Mesendoderm (in vitro differentiated cells): ENCODE results near the gene C12orf43.

Experiments used
- DNase-seq: peaks from one replicate; pipeline ENCODE4 v3.0.0; 2013
- H2AK5ac ChIP-seq: 2 replicates; pipeline ENCODE4 v1.6.1; 2013; ENCODE audit warnings: low read length, inconsistent platforms
- H2BK120ac ChIP-seq: 2 replicates; pipeline ENCODE4 v1.6.1; 2013; ENCODE audit warnings: low read depth, mild to moderate bottlenecking, low read length, moderate library complexity, mixed read lengths
- H2BK15ac ChIP-seq: replicated peaks from 2 replicates; pipeline ENCODE4 v1.6.1; 2013; ENCODE audit warnings: low read depth, mild to moderate bottlenecking, moderate library complexity
- H2BK5ac ChIP-seq: 2 replicates; pipeline ENCODE4 v1.6.1; 2013; ENCODE audit warnings: low read length, inconsistent platforms
- H3K18ac ChIP-seq: 2 replicates; pipeline ENCODE4 v1.6.1; 2013; ENCODE audit warnings: mild to moderate bottlenecking, low read length, mixed read lengths
- H3K23ac ChIP-seq: one replicate; pipeline ENCODE4 v1.6.1; 2013; ENCODE audit warnings: low read length
- H3K27ac ChIP-seq: 2 replicates; pipeline ENCODE4 v1.5.1; 2013; ENCODE audit warnings: low read depth, mild to moderate bottlenecking, inconsistent platforms, low read length, moderate library complexity
- H3K27me3 ChIP-seq: 2 replicates; pipeline ENCODE4 v1.6.1; 2013; ENCODE audit warnings: low read length, control low read depth, mild to moderate bottlenecking, inconsistent platforms; ENCODE audit not compliant: insufficient read depth, poor library complexity
- H3K36me3 ChIP-seq: 2 replicates; pipeline ENCODE4 v1.6.1; 2013; ENCODE audit warnings: low read length, inconsistent platforms; ENCODE audit not compliant: control insufficient read depth, insufficient read depth
- H3K4ac ChIP-seq: one replicate; pipeline ENCODE4 v1.6.1; 2013; ENCODE audit warnings: low read depth, mild to moderate bottlenecking, low read length, moderate library complexity
- H3K4me1 ChIP-seq: 2 replicates; pipeline ENCODE4 v1.6.1; 2013; ENCODE audit warnings: low read depth, low read length, inconsistent platforms; ENCODE audit not compliant: control insufficient read depth
- H3K4me2 ChIP-seq: 2 replicates; pipeline ENCODE4 v1.6.1; 2013; ENCODE audit warnings: low read length
- H3K4me3 ChIP-seq: 2 replicates; pipeline ENCODE4 v1.5.1; 2013; ENCODE audit warnings: mild to moderate bottlenecking, low read length
- H3K56ac ChIP-seq: one replicate; pipeline ENCODE4 v1.6.1; 2013; ENCODE audit warnings: low read length
- H3K79me1 ChIP-seq: 2 replicates; pipeline ENCODE4 v1.6.1; 2013; ENCODE audit warnings: low read length, inconsistent platforms
- H3K79me2 ChIP-seq: 2 replicates; pipeline ENCODE4 v1.6.1; 2013; ENCODE audit warnings: mild to moderate bottlenecking, low read length; ENCODE audit not compliant: control insufficient read depth, insufficient read depth
- H3K9ac ChIP-seq: 2 replicates; pipeline ENCODE4 v1.6.1; 2013; ENCODE audit warnings: low read length, inconsistent platforms
- H4K5ac ChIP-seq: one replicate; pipeline ENCODE4 v1.6.1; 2013; ENCODE audit warnings: low read length
- H4K8ac ChIP-seq: one replicate; pipeline ENCODE4 v1.6.1; 2013; ENCODE audit warnings: low read depth, mild to moderate bottlenecking, control low read depth, low read length, moderate library complexity
- WGBS: extraction: QIAGEN DNeasy Blood & Tissue Kit; methylation state at CpG from one replicate; pipeline ENCODE4 v1.1.7; 2013; ENCODE audit warnings: low lambda C conversion rate, missing lambda C conversion rate; ENCODE audit not compliant: insufficient coverage; ENCODE audit errors: extremely low coverage; 5-methylcytosine and 5-hydroxymethylcytosine counted together

C12orf43 gene

DNA sequence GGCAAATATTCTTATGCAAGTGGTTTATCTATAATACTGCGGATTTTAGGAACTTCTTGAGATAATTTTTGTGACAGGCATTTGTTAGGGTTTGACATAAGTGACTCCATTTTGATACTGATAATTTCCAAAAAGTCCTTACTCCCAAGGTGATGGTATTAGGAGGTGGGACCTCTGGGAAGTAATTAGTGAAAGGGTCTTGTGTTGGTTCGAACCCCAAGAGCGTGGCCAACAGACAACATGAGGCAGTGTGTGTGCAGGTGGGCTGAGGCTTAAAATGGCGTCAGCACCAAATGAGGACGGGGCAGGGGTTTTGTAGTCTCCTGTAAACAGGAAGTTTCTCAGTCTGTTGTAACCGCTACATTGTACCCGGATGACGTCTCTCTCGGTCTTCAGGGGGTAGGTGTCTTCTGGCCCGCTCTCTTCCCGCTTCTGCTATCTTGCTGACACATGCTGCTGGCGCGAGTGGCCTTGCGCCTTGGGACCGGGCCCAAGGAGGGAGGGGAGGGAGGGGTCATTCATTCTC lies 1.7 kb upstream of the C12orf43 start:
- Histone ChIP-seq H3K27ac (no peak overlapping the region), H2BK5ac (no peak overlapping the region), H2BK15ac (no peak overlapping the region), H3K79me1 (peaks cover 5% of the 10 kb centered on the region), H2BK120ac (no peak overlapping the region), H3K9ac (no peak overlapping the region), H3K4me2 (no peak overlapping the region), H3K18ac (no peak overlapping the region), H3K79me2 (peaks cover 9% of the 10 kb centered on the region), H4K5ac (no peak overlapping the region), H3K4ac (no peak overlapping the region), H4K8ac (no peak overlapping the region), H3K4me1 (peaks cover 3% of the 10 kb centered on the region), H2AK5ac (no peak overlapping the region), H3K4me3 (no peak overlapping the region), H3K56ac (no peak overlapping the region), H3K27me3 (no peaks in the 10 kb centered on the region), H3K36me3 (no peaks in the 10 kb centered on the region), H3K23ac (no peak overlapping the region)
- WGBS = no CpG with 5 or more reads among the region's 15 CpGs
- no peak for DNase-seq

GRCh38 chr12:121013715-121014114 lies 2.6 kb downstream of the C12orf43 start:
- H2BK15ac ChIP-seq = no peak overlapping the region
- no peak overlapping the region for H4K8ac ChIP-seq
- no peak overlapping the region for H3K18ac ChIP-seq
- no peak overlapping the region for H3K56ac ChIP-seq
- no peak overlapping the region for H3K9ac ChIP-seq
- H3K4ac ChIP-seq = no peak overlapping the region
- H3K4me3 ChIP-seq = no peak overlapping the region
- peaks cover 4% of the 10 kb centered on the region for H3K36me3 ChIP-seq
- no peak overlapping the region for H3K23ac ChIP-seq
- H4K5ac ChIP-seq = no peak overlapping the region
- WGBS = no CpG with 5 or more reads among the region's 3 CpGs
- no peak overlapping the region for H3K27ac ChIP-seq
- no peak for DNase-seq
- H3K4me1 ChIP-seq = peaks cover 3% of the 10 kb centered on the region
- no peak overlapping the region for H2BK120ac ChIP-seq
- H3K79me2 ChIP-seq = peaks cover 9% of the 10 kb centered on the region
- H3K4me2 ChIP-seq = no peak overlapping the region
- H2BK5ac ChIP-seq = no peak overlapping the region
- no peak overlapping the region for H2AK5ac ChIP-seq
- peaks cover 8% of the 10 kb centered on the region for H3K79me1 ChIP-seq
- no peaks in the 10 kb centered on the region for H3K27me3 ChIP-seq

DNA sequence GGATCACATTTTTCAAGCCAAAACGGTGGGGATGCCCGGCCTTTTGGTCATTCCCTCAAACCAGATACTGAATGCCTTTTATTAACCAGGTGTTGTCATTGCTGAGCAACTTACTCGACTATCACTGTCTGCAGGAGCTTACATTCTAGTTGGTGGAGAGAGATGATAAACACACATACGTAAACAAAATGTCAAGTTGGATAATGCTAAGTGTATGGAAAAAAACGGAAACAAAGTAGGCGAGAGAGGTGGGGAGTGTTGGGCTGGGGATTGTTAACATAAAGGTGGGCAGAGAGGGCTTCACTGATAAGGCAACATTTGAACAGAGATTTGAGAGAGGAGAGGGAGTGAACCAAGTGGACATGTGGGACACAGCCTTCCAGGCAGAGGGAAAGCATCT lies 4.5 kb downstream of the C12orf43 start:
- peaks cover 4% of the 10 kb centered on the region for H3K36me3 ChIP-seq
- WGBS = no CpG with 5 or more reads among the region's 6 CpGs
- no peak overlapping the region for H3K9ac ChIP-seq
- H3K4ac ChIP-seq = no peak overlapping the region
- H3K79me1 ChIP-seq = peaks cover 8% of the 10 kb centered on the region
- H2BK15ac ChIP-seq = no peak overlapping the region
- H2AK5ac ChIP-seq = no peak overlapping the region
- H2BK120ac ChIP-seq = no peak overlapping the region
- H3K27me3 ChIP-seq = no peaks in the 10 kb centered on the region
- peaks cover 9% of the 10 kb centered on the region for H3K79me2 ChIP-seq
- no peak overlapping the region for H2BK5ac ChIP-seq
- H3K56ac ChIP-seq = no peak overlapping the region
- H3K23ac ChIP-seq = no peak overlapping the region
- H3K4me2 ChIP-seq = no peak overlapping the region
- no peak overlapping the region for H4K8ac ChIP-seq
- H3K27ac ChIP-seq = no peak overlapping the region
- no peak overlapping the region for H4K5ac ChIP-seq
- no peak for DNase-seq
- no peak overlapping the region for H3K18ac ChIP-seq
- peaks cover 3% of the 10 kb centered on the region for H3K4me1 ChIP-seq
- H3K4me3 ChIP-seq = no peak overlapping the region

GRCh38 chr12:121010860-121011259 lies 5.4 kb downstream of the C12orf43 start:
- Histone ChIP-seq H3K79me2 (peaks cover 8% of the 10 kb centered on the region), H3K56ac (no peak overlapping the region), H3K79me1 (peaks cover 8% of the 10 kb centered on the region), H3K4me3 (no peak overlapping the region), H2AK5ac (no peak overlapping the region), H4K5ac (no peak overlapping the region), H2BK120ac (no peak overlapping the region), H2BK5ac (no peak overlapping the region), H3K4ac (no peak overlapping the region), H3K27ac (no peak overlapping the region), H3K27me3 (no peaks in the 10 kb centered on the region), H4K8ac (no peak overlapping the region), H3K23ac (no peak overlapping the region), H3K4me1 (peaks cover 3% of the 10 kb centered on the region), H3K18ac (no peak overlapping the region), H3K36me3 (peaks cover 6% of the 10 kb centered on the region), H3K4me2 (no peak overlapping the region), H2BK15ac (no peak overlapping the region), H3K9ac (no peak overlapping the region)
- DNase-seq = no peak
- no CpG with 5 or more reads among the region's 8 CpGs for WGBS

GRCh38 chr12:121009741-121010140 lies 6.5 kb downstream of the C12orf43 start:
- no peak overlapping the region for H3K4me3 ChIP-seq
- H3K4me2 ChIP-seq = no peak overlapping the region
- WGBS = no CpG with 5 or more reads among the region's 10 CpGs
- no peak overlapping the region for H2AK5ac ChIP-seq
- DNase-seq = peak; percentile 73
- H2BK120ac ChIP-seq = no peak overlapping the region
- no peak overlapping the region for H3K56ac ChIP-seq
- H4K5ac ChIP-seq = no peak overlapping the region
- peaks cover 6% of the 10 kb centered on the region for H3K36me3 ChIP-seq
- H3K27me3 ChIP-seq = no peaks in the 10 kb centered on the region
- H3K9ac ChIP-seq = no peak overlapping the region
- no peak overlapping the region for H4K8ac ChIP-seq
- H3K27ac ChIP-seq = no peak overlapping the region
- peaks cover 3% of the 10 kb centered on the region for H3K79me1 ChIP-seq
- no peak overlapping the region for H3K18ac ChIP-seq
- no peaks in the 10 kb centered on the region for H3K79me2 ChIP-seq
- no peak overlapping the region for H2BK5ac ChIP-seq
- no peak overlapping the region for H2BK15ac ChIP-seq
- no peak overlapping the region for H3K23ac ChIP-seq
- H3K4me1 ChIP-seq = no peaks in the 10 kb centered on the region
- H3K4ac ChIP-seq = no peak overlapping the region
